HepG2 (cell line): Measurements from ENCODE around the gene ITGB5. TPM values are rescaled to one million over a fixed set of nuclear protein-coding genes. Genes with fewer than 3 reads are reported as not detected.

Experiments used
- CAMTA2 ChIP-seq: sonication (generic); formaldehyde crosslinking; IDR thresholded peaks from 2 replicates; pipeline ENCODE4 v1.4.0; 2020; ENCODE audit warnings: mild to moderate bottlenecking, missing genetic modification reagents, borderline replicate concordance
- EP300 ChIP-seq, 3 experiments: sonication (generic) in 1 of 3; formaldehyde crosslinking in 1 of 3; IDR thresholded peaks; 2 replicates each; pipeline versions ENCODE4 v1.5.1 to v1.6.1; 2011 to 2020; ENCODE audit warnings: low read depth in 2 of 3, low read length in 2 of 3, borderline replicate concordance in 1 of 3, improper control_type of control experiment in 1 of 3, mild to moderate bottlenecking in 1 of 3, missing genetic modification reagents in 1 of 3, moderate library complexity in 1 of 3
- GZF1 ChIP-seq: sonication (generic); formaldehyde crosslinking; IDR thresholded peaks from 2 replicates; pipeline ENCODE4 v1.5.1; 2020; ENCODE audit warnings: mild to moderate bottlenecking, missing genetic modification reagents
- RBM22 ChIP-seq: fragments of 200-400 bp; formaldehyde crosslinking; optimal IDR thresholded peaks from 2 replicates; pipeline ENCODE3; 2017; ENCODE audit warnings: mild to moderate bottlenecking, low read length, moderate library complexity
- SALL1 ChIP-seq: sonication (generic); formaldehyde crosslinking; IDR thresholded peaks from 2 replicates; pipeline ENCODE4 v1.8.0; 2022; ENCODE audit warnings: mild to moderate bottlenecking, missing genetic modification reagents
- SIN3B ChIP-seq: fragments of 150-350 bp; IDR thresholded peaks from 2 replicates; pipeline ENCODE4 v1.6.1; 2014; ENCODE audit warnings: low read length
- ZBTB1 ChIP-seq: sonication (generic); formaldehyde crosslinking; IDR thresholded peaks from 2 replicates; pipeline ENCODE4 v1.4.0; 2020; ENCODE audit warnings: missing genetic modification reagents, borderline replicate concordance
- ZC3H13 ChIP-seq: sonication (generic); formaldehyde crosslinking; IDR thresholded peaks from 2 replicates; pipeline ENCODE4 v1.8.1; 2023; ENCODE audit warnings: mild to moderate bottlenecking, missing genetic modification reagents, moderate library complexity
- ZNF224 ChIP-seq: sonication (generic); formaldehyde crosslinking; IDR thresholded peaks from 2 replicates; pipeline ENCODE4 v1.5.0; 2020; ENCODE audit warnings: mild to moderate bottlenecking, missing genetic modification reagents
- ZNF441 ChIP-seq: sonication (generic); formaldehyde crosslinking; IDR thresholded peaks from 2 replicates; pipeline ENCODE4 v1.7.0; 2021; ENCODE audit warnings: missing genetic modification reagents, borderline replicate concordance
- ZNF589 ChIP-seq: sonication (generic); formaldehyde crosslinking; conservative IDR thresholded peaks from 2 replicates; pipeline ENCODE4 v1.8.0; 2022; ENCODE audit warnings: mild to moderate bottlenecking, moderate library complexity, missing genetic modification reagents
- ZNF75D ChIP-seq: sonication (generic); formaldehyde crosslinking; IDR thresholded peaks from 2 replicates; pipeline ENCODE4 v1.8.1; 2023; ENCODE audit warnings: missing genetic modification reagents, mild to moderate bottlenecking, borderline replicate concordance
- polyA plus RNA-seq, 8 experiments: library from polyadenylated mRNA; depleted of rRNA in 3 of 8; stranded (reverse) in 7 of 8; unstranded in 1 of 8; fragments of >200 nt; fragmentation: Illumina TruSeq in 4 of 8; extraction: Trizol in 4 of 8; gene quantifications; 2 replicates each; pipeline versions ENCODE4 v1.2.1 to v1.2.3, GENCODE V29; 2011 to 2016; ENCODE audit warnings: low read depth in 4 of 8, missing spikeins in 1 of 8, mixed read lengths in 1 of 8; ENCODE audit not compliant: insufficient read depth in 1 of 8
- total RNA-seq, 5 experiments: library from RNA; depleted of rRNA; stranded (reverse); fragments of >200 nt; fragmentation: Illumina TruSeq; extraction: Trizol; gene quantifications; 2 replicates each; pipeline ENCODE4 v1.2.3, GENCODE V29; 2016; ENCODE audit warnings: low read depth in 1 of 5
- TF ChIP-seq, protein P1 (sequence below): sonication (generic); formaldehyde crosslinking; IDR thresholded peaks from 2 replicates; pipeline ENCODE4; 2020; ENCODE audit warnings: missing genetic modification reagents, mild to moderate bottlenecking, borderline replicate concordance
- TF ChIP-seq, protein P2 (sequence below): IDR thresholded peaks from 2 replicates; pipeline ENCODE4 v1.6.1; 2016; ENCODE audit warnings: missing compliant biosample characterization, missing genetic modification reagents, borderline replicate concordance
- TF ChIP-seq, protein P3 (sequence below): conservative IDR thresholded peaks from 2 replicates; pipeline ENCODE4 v1.6.1; 2018; ENCODE audit warnings: missing genetic modification reagents
- TF ChIP-seq, protein P4 (sequence below): sonication (generic); formaldehyde crosslinking; conservative IDR thresholded peaks from 2 replicates; pipeline ENCODE4 v1.8.1; 2023; ENCODE audit warnings: missing genetic modification reagents
- TF ChIP-seq, protein P5 (sequence below): sonication (generic); formaldehyde crosslinking; IDR thresholded peaks from 2 replicates; pipeline ENCODE4 v1.4.0; 2020; ENCODE audit warnings: missing genetic modification reagents
- TF ChIP-seq, protein P6 (sequence below): sonication (generic); formaldehyde crosslinking; IDR thresholded peaks from 2 replicates; pipeline ENCODE4 v1.4.0; 2020; ENCODE audit warnings: mild to moderate bottlenecking, missing genetic modification reagents

ITGB5 gene
- total and polyA plus RNA-seq, 2 of the 13 experiments (the other 11 are each of a cell fraction or from before 2014, with no cell fraction given), result 74.1 to 343 TPM

DNA sequence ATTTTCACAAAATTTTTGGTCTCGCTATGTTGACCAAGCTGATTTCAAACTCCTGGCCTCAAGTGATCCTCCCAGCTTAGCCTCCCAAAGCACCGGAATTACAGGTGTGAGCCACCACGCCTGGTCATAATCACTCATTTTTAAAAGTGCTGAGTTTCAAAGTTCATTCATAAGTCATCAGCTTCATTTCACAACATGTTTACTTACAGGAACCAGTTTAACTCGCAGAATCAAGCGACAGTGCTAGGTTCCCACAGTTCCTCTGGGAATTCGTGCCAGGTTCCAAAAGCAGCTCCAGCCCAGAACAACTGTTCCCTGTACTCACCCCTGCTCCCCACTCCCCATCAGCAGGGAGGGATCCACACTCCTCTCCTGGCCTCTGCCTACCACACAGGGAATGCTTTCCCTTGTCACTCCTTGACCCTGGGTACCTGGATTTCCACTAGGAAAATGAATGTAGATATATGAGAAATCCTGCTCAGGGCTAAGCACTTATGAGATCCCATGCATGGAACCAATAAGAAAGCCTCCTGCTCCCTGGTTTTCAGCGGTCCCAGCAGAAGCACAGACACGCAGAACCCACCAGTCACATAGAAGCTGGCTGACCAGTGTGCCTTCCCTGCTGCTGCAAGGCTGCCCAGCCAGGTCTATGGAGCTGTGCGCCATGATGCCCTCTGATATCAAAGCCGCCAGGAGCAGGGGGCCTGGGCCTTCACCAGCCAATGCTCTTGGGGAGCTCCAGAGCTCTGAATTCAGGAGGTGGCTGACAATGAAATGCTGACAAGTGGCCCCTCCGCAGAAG is 72.3 kb downstream of the ITGB5 start (continued):
- TF ChIP-seq, protein P1, sequence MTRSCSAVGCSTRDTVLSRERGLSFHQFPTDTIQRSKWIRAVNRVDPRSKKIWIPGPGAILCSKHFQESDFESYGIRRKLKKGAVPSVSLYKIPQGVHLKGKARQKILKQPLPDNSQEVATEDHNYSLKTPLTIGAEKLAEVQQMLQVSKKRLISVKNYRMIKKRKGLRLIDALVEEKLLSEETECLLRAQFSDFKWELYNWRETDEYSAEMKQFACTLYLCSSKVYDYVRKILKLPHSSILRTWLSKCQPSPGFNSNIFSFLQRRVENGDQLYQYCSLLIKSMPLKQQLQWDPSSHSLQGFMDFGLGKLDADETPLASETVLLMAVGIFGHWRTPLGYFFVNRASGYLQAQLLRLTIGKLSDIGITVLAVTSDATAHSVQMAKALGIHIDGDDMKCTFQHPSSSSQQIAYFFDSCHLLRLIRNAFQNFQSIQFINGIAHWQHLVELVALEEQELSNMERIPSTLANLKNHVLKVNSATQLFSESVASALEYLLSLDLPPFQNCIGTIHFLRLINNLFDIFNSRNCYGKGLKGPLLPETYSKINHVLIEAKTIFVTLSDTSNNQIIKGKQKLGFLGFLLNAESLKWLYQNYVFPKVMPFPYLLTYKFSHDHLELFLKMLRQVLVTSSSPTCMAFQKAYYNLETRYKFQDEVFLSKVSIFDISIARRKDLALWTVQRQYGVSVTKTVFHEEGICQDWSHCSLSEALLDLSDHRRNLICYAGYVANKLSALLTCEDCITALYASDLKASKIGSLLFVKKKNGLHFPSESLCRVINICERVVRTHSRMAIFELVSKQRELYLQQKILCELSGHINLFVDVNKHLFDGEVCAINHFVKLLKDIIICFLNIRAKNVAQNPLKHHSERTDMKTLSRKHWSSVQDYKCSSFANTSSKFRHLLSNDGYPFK (CRISPR knock-in tag), result no peak
- TF ChIP-seq SALL1 (CRISPR knock-in tag) (peak; percentile 95), SIN3B (no peak), CAMTA2 (no peak), ZNF441 (peak; percentile 91), RBM22 (no peak), ZNF224 (CRISPR knock-in tag) (no peak), ZBTB1 (CRISPR knock-in tag) (no peak), ZNF589 (CRISPR knock-in tag) (no peak), EP300 (IDR thresholded peaks at IDR 0.05; ENCODE audit: low read depth in 2 of 2, low read length in 2 of 2) (peak in 1 of 2 experiments; percentile 80; a peak in 2 of 4 replicates), EP300 (CRISPR knock-in tag; IDR thresholded peaks at IDR 0.05; ENCODE audit: borderline replicate concordance) (peak; percentile 75), ZNF75D (no peak), ZC3H13 (CRISPR knock-in tag) (no peak), GZF1 (CRISPR knock-in tag) (no peak)
- TF ChIP-seq, protein P2, sequence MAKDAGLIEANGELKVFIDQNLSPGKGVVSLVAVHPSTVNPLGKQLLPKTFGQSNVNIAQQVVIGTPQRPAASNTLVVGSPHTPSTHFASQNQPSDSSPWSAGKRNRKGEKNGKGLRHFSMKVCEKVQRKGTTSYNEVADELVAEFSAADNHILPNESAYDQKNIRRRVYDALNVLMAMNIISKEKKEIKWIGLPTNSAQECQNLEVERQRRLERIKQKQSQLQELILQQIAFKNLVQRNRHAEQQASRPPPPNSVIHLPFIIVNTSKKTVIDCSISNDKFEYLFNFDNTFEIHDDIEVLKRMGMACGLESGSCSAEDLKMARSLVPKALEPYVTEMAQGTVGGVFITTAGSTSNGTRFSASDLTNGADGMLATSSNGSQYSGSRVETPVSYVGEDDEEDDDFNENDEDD (CRISPR knock-in tag), result no peak
- TF ChIP-seq, protein P3, sequence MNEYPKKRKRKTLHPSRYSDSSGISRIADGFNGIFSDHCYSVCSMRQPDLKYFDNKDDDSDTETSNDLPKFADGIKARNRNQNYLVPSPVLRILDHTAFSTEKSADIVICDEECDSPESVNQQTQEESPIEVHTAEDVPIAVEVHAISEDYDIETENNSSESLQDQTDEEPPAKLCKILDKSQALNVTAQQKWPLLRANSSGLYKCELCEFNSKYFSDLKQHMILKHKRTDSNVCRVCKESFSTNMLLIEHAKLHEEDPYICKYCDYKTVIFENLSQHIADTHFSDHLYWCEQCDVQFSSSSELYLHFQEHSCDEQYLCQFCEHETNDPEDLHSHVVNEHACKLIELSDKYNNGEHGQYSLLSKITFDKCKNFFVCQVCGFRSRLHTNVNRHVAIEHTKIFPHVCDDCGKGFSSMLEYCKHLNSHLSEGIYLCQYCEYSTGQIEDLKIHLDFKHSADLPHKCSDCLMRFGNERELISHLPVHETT (CRISPR knock-in tag), result no peak
- TF ChIP-seq, protein P4, sequence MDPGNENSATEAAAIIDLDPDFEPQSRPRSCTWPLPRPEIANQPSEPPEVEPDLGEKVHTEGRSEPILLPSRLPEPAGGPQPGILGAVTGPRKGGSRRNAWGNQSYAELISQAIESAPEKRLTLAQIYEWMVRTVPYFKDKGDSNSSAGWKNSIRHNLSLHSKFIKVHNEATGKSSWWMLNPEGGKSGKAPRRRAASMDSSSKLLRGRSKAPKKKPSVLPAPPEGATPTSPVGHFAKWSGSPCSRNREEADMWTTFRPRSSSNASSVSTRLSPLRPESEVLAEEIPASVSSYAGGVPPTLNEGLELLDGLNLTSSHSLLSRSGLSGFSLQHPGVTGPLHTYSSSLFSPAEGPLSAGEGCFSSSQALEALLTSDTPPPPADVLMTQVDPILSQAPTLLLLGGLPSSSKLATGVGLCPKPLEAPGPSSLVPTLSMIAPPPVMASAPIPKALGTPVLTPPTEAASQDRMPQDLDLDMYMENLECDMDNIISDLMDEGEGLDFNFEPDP (CRISPR knock-in tag), result no peak
- TF ChIP-seq, protein P5, sequence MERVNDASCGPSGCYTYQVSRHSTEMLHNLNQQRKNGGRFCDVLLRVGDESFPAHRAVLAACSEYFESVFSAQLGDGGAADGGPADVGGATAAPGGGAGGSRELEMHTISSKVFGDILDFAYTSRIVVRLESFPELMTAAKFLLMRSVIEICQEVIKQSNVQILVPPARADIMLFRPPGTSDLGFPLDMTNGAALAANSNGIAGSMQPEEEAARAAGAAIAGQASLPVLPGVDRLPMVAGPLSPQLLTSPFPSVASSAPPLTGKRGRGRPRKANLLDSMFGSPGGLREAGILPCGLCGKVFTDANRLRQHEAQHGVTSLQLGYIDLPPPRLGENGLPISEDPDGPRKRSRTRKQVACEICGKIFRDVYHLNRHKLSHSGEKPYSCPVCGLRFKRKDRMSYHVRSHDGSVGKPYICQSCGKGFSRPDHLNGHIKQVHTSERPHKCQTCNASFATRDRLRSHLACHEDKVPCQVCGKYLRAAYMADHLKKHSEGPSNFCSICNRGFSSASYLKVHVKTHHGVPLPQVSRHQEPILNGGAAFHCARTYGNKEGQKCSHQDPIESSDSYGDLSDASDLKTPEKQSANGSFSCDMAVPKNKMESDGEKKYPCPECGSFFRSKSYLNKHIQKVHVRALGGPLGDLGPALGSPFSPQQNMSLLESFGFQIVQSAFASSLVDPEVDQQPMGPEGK, result 0 out of 2 replicates have a peak, but pooled peaks have one; percentile 9
- TF ChIP-seq, protein P6, sequence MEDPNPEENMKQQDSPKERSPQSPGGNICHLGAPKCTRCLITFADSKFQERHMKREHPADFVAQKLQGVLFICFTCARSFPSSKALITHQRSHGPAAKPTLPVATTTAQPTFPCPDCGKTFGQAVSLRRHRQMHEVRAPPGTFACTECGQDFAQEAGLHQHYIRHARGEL (CRISPR knock-in tag), result no peak
